GM19395 (cell line): Measurements from ENCODE around the gene GINM1.

ENCODE experiments used
- ATAC-seq: cut with Tn5 transposase; IDR thresholded peaks from one replicate; pipeline ENCODE4 v1.9.1; 2021; ENCODE audit warnings: mild to moderate bottlenecking, moderate library complexity; ENCODE audit not compliant: unreplicated experiment

Gene GINM1

GRCh38 chr6:149565527-149566409 lies at the start of gene GINM1:
GINM1 (plus strand) TSS chr6:149566375; CDS start chr6:149566415, 40 bp downstream.
- ATAC-seq, result peak; percentile 83

- ATAC-seq, result no peak
These were observed 36.5 kb upstream of the GINM1 start for GRCh38 chr6:149529650-149530049.

- ATAC-seq, result no peak
These were observed 31.4 kb upstream of the GINM1 start for GRCh38 chr6:149534742-149535141.

GRCh38 chr6:149541139-149541538 lies 25.0 kb upstream of the GINM1 start:
- ATAC-seq, result no peak

GRCh38 chr6:149544646-149545257 lies 21.4 kb upstream of the GINM1 start:
- peak; percentile 1 for ATAC-seq

GRCh38 chr6:149545258-149545753 lies 20.9 kb upstream of the GINM1 start:
- ATAC-seq, result peak; percentile 28

- peak; percentile 90 for ATAC-seq
These were observed 20.3 kb upstream of the GINM1 start, which contains the start of gene PPIL4 for GRCh38 chr6:149545754-149546471. PPIL4 (minus strand) TSS chr6:149546043; CDS start chr6:149546005, 38 bp downstream.

GRCh38 chr6:149551920-149552319 lies 14.3 kb upstream of the GINM1 start:
- no peak for ATAC-seq

- ATAC-seq, result no peak
These were observed 8.1 kb upstream of the GINM1 start for GRCh38 chr6:149558029-149558428.

- no peak for ATAC-seq
These were observed 6.8 kb upstream of the GINM1 start for GRCh38 chr6:149559389-149559788.

- no peak for ATAC-seq
These were observed 5.4 kb upstream of the GINM1 start for GRCh38 chr6:149560736-149561135.

GRCh38 chr6:149563203-149563927 lies 2.8 kb upstream of the GINM1 start:
- no peak for ATAC-seq

- ATAC-seq, result no peak
These were observed 2.2 kb upstream of the GINM1 start for GRCh38 chr6:149563928-149564325.

GRCh38 chr6:149566410-149567193 lies 427 bp downstream of the GINM1 start:
- peak; percentile 18 for ATAC-seq

GRCh38 chr6:149567194-149567586 lies 1.0 kb downstream of the GINM1 start:
- ATAC-seq, result no peak

- no peak for ATAC-seq
These were observed 1.9 kb downstream of the GINM1 start for GRCh38 chr6:149567945-149568585.

GRCh38 chr6:149580880-149581279 lies 14.7 kb downstream of the GINM1 start:
- no peak for ATAC-seq

- no peak for ATAC-seq
These were observed 15.2 kb downstream of the GINM1 start for GRCh38 chr6:149581349-149581748.

- ATAC-seq, result no peak
These were observed 20.0 kb downstream of the GINM1 start for GRCh38 chr6:149586149-149586548.
